Neuronal stem cell (in vitro differentiated cells): ENCODE results near the gene PLEKHM1.

Experiments used
- DNase-seq: peaks from one replicate; pipeline ENCODE4 v3.0.0-alpha.2; 2013; ENCODE audit warnings: low spot score
- H2AFZ ChIP-seq: one replicate; pipeline ENCODE4 v1.6.1; 2013; ENCODE audit warnings: mild to moderate bottlenecking, low read length, inconsistent platforms
- H2AK5ac ChIP-seq: 2 replicates; pipeline ENCODE4 v1.6.1; 2013; ENCODE audit warnings: low read depth, mild to moderate bottlenecking, inconsistent platforms, low read length, moderate library complexity, mixed read lengths
- H2BK120ac ChIP-seq: 2 replicates; pipeline ENCODE4 v1.6.1; 2013; ENCODE audit warnings: low read depth, mild to moderate bottlenecking, inconsistent platforms, low read length, moderate library complexity, mixed read lengths
- H2BK12ac ChIP-seq: one replicate; pipeline ENCODE4 v1.6.1; 2013; ENCODE audit warnings: low read length, inconsistent platforms
- H2BK15ac ChIP-seq: 2 replicates; pipeline ENCODE4 v1.6.1; 2013; ENCODE audit warnings: mild to moderate bottlenecking, low read length, inconsistent platforms, mixed read lengths
- H2BK5ac ChIP-seq: one replicate; pipeline ENCODE4 v1.6.1; 2013; ENCODE audit warnings: inconsistent platforms, mild to moderate bottlenecking, low read length, moderate library complexity
- H3K14ac ChIP-seq: one replicate; pipeline ENCODE4 v1.6.1; 2013; ENCODE audit warnings: low read length, inconsistent platforms
- H3K18ac ChIP-seq: 2 replicates; pipeline ENCODE4 v1.6.1; 2013; ENCODE audit warnings: low read length, inconsistent platforms
- H3K23ac ChIP-seq: 2 replicates; pipeline ENCODE4 v1.6.1; 2013; ENCODE audit warnings: low read depth, mild to moderate bottlenecking, mixed read lengths, low read length, inconsistent platforms; ENCODE audit not compliant: poor library complexity
- H3K27ac ChIP-seq: replicated peaks from 3 replicates; pipeline ENCODE4 v1.5.1; 2013; ENCODE audit warnings: low read length, inconsistent platforms
- H3K27me3 ChIP-seq, 3 experiments: 2 replicates each; pipeline ENCODE4 v1.6.1; 2013; ENCODE audit warnings: low read length in 3 of 3, mild to moderate bottlenecking in 2 of 3, inconsistent platforms in 1 of 3, low read depth in 1 of 3, mixed read lengths in 1 of 3, moderate library complexity in 1 of 3; ENCODE audit not compliant: control insufficient read depth in 3 of 3, insufficient read depth in 3 of 3
- H3K36me3 ChIP-seq, 2 donors: replicated peaks in 1 of 2; 2 replicates each; pipeline ENCODE4 v1.6.1; 2013; ENCODE audit warnings: low read length in 2 of 2; ENCODE audit not compliant: control insufficient read depth in 2 of 2, insufficient read depth in 2 of 2
- H3K4ac ChIP-seq: 2 replicates; pipeline ENCODE4 v1.6.1; 2013; ENCODE audit warnings: inconsistent platforms, mild to moderate bottlenecking, low read length, moderate library complexity
- H3K4me1 ChIP-seq, 2 donors: 1 replicate in 1 of 2; 2 replicates in 1 of 2; pipeline ENCODE4 v1.6.1; 2013; ENCODE audit warnings: low read length in 2 of 2, low read depth in 1 of 2; ENCODE audit not compliant: control insufficient read depth in 2 of 2, insufficient read depth in 1 of 2
- H3K4me2 ChIP-seq: one replicate; pipeline ENCODE4 v1.6.1; 2013; ENCODE audit warnings: mild to moderate bottlenecking, low read length, inconsistent platforms; ENCODE audit not compliant: insufficient read depth, poor library complexity, severe bottlenecking
- H3K4me3 ChIP-seq, 2 donors: 2 replicates each; pipeline ENCODE4 v1.5.1; 2013; ENCODE audit warnings: low read length in 2 of 2, mild to moderate bottlenecking in 2 of 2, inconsistent platforms in 1 of 2, moderate library complexity in 1 of 2
- H3K79me1 ChIP-seq: one replicate; pipeline ENCODE4 v1.6.1; 2013; ENCODE audit warnings: low read depth, mild to moderate bottlenecking, inconsistent platforms, low read length, moderate library complexity
- H3K9ac ChIP-seq: one replicate; pipeline ENCODE4 v1.6.1; 2013; ENCODE audit warnings: mild to moderate bottlenecking, low read depth, low read length, inconsistent platforms; ENCODE audit not compliant: poor library complexity
- H3K9me3 ChIP-seq, 2 donors: replicated peaks in 1 of 2; 2 replicates each; pipeline versions ENCODE3 to v1.6.1; 2013; ENCODE audit warnings: low read length in 2 of 2, mild to moderate bottlenecking in 2 of 2, inconsistent platforms in 1 of 2, low read depth in 1 of 2, mixed read lengths in 1 of 2, moderate library complexity in 1 of 2; ENCODE audit not compliant: control insufficient read depth in 2 of 2, insufficient read depth in 1 of 2
- H4K8ac ChIP-seq: one replicate; pipeline ENCODE4 v1.6.1; 2013; ENCODE audit warnings: low read depth, mild to moderate bottlenecking, inconsistent platforms, low read length, moderate library complexity
- H4K91ac ChIP-seq: one replicate; pipeline ENCODE4 v1.6.1; 2013; ENCODE audit warnings: low read length, low read depth, mild to moderate bottlenecking, inconsistent platforms; ENCODE audit not compliant: poor library complexity
- WGBS, 2 donors: extraction: QIAGEN DNeasy Blood & Tissue Kit; methylation state at CpG; one replicate each; pipeline ENCODE4 v1.1.7; 2013; ENCODE audit warnings: missing lambda C conversion rate in 2 of 2, mixed read lengths in 1 of 2; ENCODE audit not compliant: insufficient read length in 2 of 2, insufficient replicate concordance in 1 of 2; ENCODE audit errors: extremely low coverage in 2 of 2; 5-methylcytosine and 5-hydroxymethylcytosine counted together

PLEKHM1 gene

DNA sequence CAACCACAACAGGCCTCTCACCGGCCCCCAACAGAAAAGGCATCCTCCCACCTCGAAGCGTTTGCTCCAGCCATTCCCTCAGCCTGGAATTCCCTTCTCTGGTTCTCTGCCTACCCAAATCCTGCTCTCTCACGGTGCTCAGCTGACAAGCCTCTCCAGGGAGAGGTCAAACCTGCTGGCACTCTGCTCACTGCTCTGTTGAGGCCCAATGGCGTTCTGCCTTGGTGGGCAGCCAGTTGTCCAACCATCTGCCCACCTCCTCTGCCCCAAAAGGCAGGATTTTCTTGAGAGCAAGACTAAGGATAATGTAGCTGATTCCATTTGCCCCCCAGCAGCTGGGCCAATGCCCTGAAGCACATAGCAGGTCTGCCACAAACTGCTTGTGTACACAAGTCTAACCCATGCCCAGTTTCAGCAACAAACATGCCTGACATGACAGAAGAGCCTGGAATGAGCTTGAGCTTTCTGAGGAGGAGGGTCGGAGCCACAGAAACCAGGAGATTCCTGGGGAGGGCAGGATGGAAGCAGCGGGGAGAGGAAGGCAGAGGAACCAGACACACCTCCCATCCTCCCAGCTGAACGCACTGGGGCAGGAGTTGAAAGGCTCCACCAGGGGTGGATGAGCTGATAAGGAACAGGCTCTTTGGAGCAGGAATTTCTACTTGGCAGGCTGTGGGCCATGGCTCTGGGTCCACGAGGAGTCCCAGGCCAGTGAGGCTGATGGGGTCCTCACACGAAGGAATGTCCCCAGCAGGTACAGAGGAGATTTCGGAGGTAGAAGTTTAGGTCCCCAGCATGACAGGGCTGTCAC is 81.7 kb downstream of the PLEKHM1 start:
- H3K4me2 ChIP-seq, result no peak overlapping the region
- H3K4me1 ChIP-seq, result peaks cover 9 to 23% of the 10 kb centered on the region in 2 donors
- no peak overlapping the region for H2BK12ac ChIP-seq
- H2AK5ac ChIP-seq, result peak overlapping the region; percentile 85
- no peak overlapping the region for H2BK15ac ChIP-seq
- H3K23ac ChIP-seq, result no peak overlapping the region
- no peak overlapping the region for H2AFZ ChIP-seq
- no peaks in the 10 kb centered on the region for H3K9me3 ChIP-seq
- no peak overlapping the region for H3K9ac ChIP-seq
- no peak overlapping the region for H3K4me3 ChIP-seq
- H2BK120ac ChIP-seq, result no peak overlapping the region
- H3K27ac ChIP-seq, result no peak overlapping the region
- no peak overlapping the region for H3K18ac ChIP-seq
- no peaks in the 10 kb centered on the region for H3K27me3 ChIP-seq
- H4K8ac ChIP-seq, result no peak overlapping the region
- no peak overlapping the region for H3K14ac ChIP-seq
- no peak for DNase-seq
- H3K36me3 ChIP-seq, result no peaks in the 10 kb centered on the region
- no peaks in the 10 kb centered on the region for H3K79me1 ChIP-seq
- no peak overlapping the region for H3K4ac ChIP-seq
- H2BK5ac ChIP-seq, result no peak overlapping the region
- no peak overlapping the region for H4K91ac ChIP-seq
- no CpG with 5 or more reads among the region's 11 CpGs for WGBS, 2 donors

DNA sequence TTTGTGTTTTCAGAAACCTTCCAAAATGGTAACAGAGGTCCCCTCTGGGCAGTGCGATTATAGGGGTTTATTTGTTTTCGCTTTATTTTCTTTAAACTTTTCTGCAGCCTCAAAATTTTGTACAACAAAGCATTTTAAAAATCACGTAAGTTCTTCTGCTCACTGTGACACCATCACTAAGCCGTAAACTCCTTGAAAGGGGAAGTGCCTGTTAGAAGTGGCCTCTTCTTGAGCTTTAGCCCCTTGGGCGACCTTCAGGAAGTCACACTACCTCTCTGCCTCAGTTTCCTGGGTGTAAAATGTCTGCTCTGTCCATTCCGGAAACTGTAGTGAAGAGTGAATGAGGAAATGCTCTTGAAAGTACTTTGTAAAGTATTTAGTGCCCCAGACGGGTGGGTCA is 84.4 kb downstream of the PLEKHM1 start:
- H3K18ac ChIP-seq, result no peak overlapping the region
- H3K9ac ChIP-seq, result no peak overlapping the region
- no peaks in the 10 kb centered on the region for H3K36me3 ChIP-seq
- H3K4me2 ChIP-seq, result peak overlapping the region; percentile 85
- H4K8ac ChIP-seq, result no peak overlapping the region
- H2BK12ac ChIP-seq, result no peak overlapping the region
- no CpG with 5 or more reads among the region's 7 CpGs for WGBS, 2 donors
- no peak overlapping the region for H2AK5ac ChIP-seq
- no peak overlapping the region for H3K14ac ChIP-seq
- H2BK120ac ChIP-seq, result no peak overlapping the region
- no peak overlapping the region for H2BK5ac ChIP-seq
- H3K4me3 ChIP-seq, result peak overlapping the region in 1 of 2 donors; percentile 83
- H3K27ac ChIP-seq, result no peak overlapping the region
- no peaks in the 10 kb centered on the region for H3K79me1 ChIP-seq
- DNase-seq, result no peak
- peak overlapping the region; percentile 93 for H2BK15ac ChIP-seq
- peaks cover 9 to 23% of the 10 kb centered on the region in 2 donors for H3K4me1 ChIP-seq
- H4K91ac ChIP-seq, result no peak overlapping the region
- no peaks in the 10 kb centered on the region for H3K9me3 ChIP-seq
- H3K4ac ChIP-seq, result no peak overlapping the region
- H2AFZ ChIP-seq, result no peak overlapping the region
- H3K27me3 ChIP-seq, result no peaks in the 10 kb centered on the region
- no peak overlapping the region for H3K23ac ChIP-seq

DNA sequence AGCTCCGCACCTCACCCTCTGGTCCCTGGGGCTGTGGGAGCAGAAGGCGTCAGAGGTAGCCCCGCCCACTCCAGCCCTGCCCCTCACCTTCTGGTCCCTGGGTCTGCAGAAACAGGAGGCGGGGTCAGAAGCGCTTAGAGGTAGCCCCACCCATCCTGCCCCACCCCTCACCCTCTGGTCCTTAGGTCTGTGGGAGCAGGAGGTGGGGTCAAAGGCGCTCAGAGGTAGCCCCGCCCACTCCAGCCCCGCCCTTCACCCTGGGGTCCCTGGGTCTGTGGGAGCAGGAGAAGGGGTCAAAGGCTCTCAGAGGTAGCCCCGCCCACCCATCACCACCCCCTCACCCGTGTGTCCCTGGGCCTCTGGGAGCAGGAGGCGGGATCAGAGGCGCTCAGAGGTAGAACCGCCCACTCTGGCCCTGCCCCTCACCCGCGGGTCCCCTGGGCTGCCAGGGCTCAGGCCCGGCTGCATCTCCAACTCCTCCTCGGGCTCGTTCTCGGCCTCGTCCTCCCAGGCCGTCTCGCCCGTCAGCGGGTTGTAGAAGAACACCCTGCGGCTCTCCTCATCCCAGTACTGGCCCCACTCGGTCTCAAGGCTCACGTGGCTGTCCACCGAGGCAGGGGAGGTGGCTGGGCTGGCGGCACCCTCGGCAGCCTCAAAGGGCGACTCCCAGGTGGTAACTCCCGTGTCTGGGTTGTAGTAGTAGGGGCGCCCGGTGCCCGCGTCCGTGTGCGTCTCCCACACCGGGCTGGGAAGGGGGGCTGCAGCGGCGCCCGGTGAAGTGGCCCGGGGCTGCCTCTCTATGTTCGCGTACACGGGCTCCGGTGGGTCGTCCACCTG is 85.1 kb downstream of the PLEKHM1 start:
- WGBS, 2 donors, result no CpG with 5 or more reads among the region's 48 CpGs
- DNase-seq, result peak; percentile 91

DNA sequence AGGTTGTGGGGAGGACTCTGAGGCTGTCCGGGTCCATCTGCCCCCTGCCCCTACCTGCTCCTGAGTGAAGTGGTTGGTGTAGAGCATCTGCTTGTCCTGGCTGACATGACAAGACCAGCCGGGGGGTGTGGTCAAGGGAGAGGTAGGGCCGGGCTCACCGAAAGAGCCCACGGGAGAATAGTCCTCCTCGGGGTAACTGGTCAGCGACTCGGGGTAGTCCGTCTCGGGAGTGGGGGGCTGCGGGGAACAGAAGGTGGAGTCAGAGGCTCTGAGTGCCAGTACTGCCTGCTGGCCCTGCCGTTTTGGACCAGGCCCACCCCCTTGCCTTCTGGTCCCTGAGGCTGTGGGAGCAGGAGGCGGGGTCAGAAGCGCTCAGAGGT is 85.7 kb downstream of the PLEKHM1 start:
- H3K4ac ChIP-seq, result no peak overlapping the region
- peak overlapping the region; percentile 81 for H3K18ac ChIP-seq

More for the DNA sequence above, 85.1 kb downstream of the PLEKHM1 start:
- Histone ChIP-seq H3K79me1 (no peaks in the 10 kb centered on the region), H3K4me1 (peaks cover 6 to 19% of the 10 kb centered on the region in 2 donors), H2BK120ac (peak overlapping the region; percentile 95), H2BK5ac (peak overlapping the region; percentile 79), H3K14ac (peak overlapping the region; percentile 83), H3K9ac (peak overlapping the region; percentile 95), H3K9me3 (no peaks in the 10 kb centered on the region), H3K27ac (peak overlapping the region; percentile 29), H2AFZ (peak overlapping the region; percentile 64), H2AK5ac (peak overlapping the region; percentile 85), H3K4ac (no peak overlapping the region), H4K91ac (no peak overlapping the region), H3K36me3 (no peaks in the 10 kb centered on the region), H4K8ac (peak overlapping the region; percentile 95), H3K23ac (peak overlapping the region; percentile 83), H2BK12ac (peak overlapping the region; percentile 43), H3K27me3 (no peaks in the 10 kb centered on the region), H2BK15ac (peak overlapping the region; percentile 93), H3K4me2 (peak overlapping the region; percentile 85), H3K18ac (peak overlapping the region; percentile 98), H3K4me3 (peak overlapping the region in 1 of 2 donors; percentile 83)

More for the DNA sequence above, 85.7 kb downstream of the PLEKHM1 start:
- no peak overlapping the region for H3K9ac ChIP-seq
- H2BK15ac ChIP-seq, result peak overlapping the region; percentile 87
- H3K14ac ChIP-seq, result no peak overlapping the region
- H3K4me1 ChIP-seq, result peaks cover 2 to 17% of the 10 kb centered on the region in 2 donors
- no peak overlapping the region for H4K91ac ChIP-seq
- H3K79me1 ChIP-seq, result no peaks in the 10 kb centered on the region
- no peak overlapping the region for H3K23ac ChIP-seq
- WGBS, 2 donors, result no CpG with 5 or more reads among the region's 14 CpGs
- no peak for DNase-seq
- peak overlapping the region in 1 of 2 donors; percentile 25 for H3K4me3 ChIP-seq
- no peak overlapping the region for H2BK120ac ChIP-seq
- no peaks in the 10 kb centered on the region for H3K36me3 ChIP-seq
- H4K8ac ChIP-seq, result no peak overlapping the region
- H3K27me3 ChIP-seq, result no peaks in the 10 kb centered on the region
- no peak overlapping the region for H2AFZ ChIP-seq
- peak overlapping the region; percentile 85 for H2AK5ac ChIP-seq
- peak overlapping the region; percentile 79 for H2BK5ac ChIP-seq
- peak overlapping the region; percentile 20 for H3K27ac ChIP-seq
- H2BK12ac ChIP-seq, result no peak overlapping the region
- H3K4me2 ChIP-seq, result no peak overlapping the region
- H3K9me3 ChIP-seq, result no peaks in the 10 kb centered on the region
